GM12891 (cell line): ENCODE results near the gene PTGR3.

Source experiments
- DNase-seq: peaks from one replicate; pipeline ENCODE4 v3.0.0; 2011; ENCODE audit warnings: low spot score; ENCODE audit not compliant: insufficient read length
- FAIRE-seq: peaks from 2 replicates; lab custom pipeline; 2011; peaks lifted over from hg19 to GRCh38; lab: Jason Lieb, UNC
- PAX5 ChIP-seq: IDR thresholded peaks from 2 replicates; pipeline ENCODE4 v1.6.1; 2011; ENCODE audit warnings: low read length, moderate library complexity, mild to moderate bottlenecking; ENCODE audit not compliant: insufficient read depth, severe bottlenecking
- POLR2A ChIP-seq: IDR thresholded peaks from 2 replicates; pipeline ENCODE4 v1.6.1; 2011; ENCODE audit warnings: low read depth, low read length, control low read depth
- POLR2AphosphoS5 ChIP-seq: IDR thresholded peaks from 2 replicates; pipeline ENCODE4 v1.6.1; 2011; ENCODE audit warnings: low read depth, low read length, control low read depth
- POU2F2 ChIP-seq: IDR thresholded peaks from 2 replicates; pipeline ENCODE4 v1.6.1; 2011; ENCODE audit warnings: low read depth, mild to moderate bottlenecking, control low read depth, low read length, moderate library complexity
- SPI1 ChIP-seq: IDR thresholded peaks from 2 replicates; pipeline ENCODE4 v1.6.1; 2011; ENCODE audit warnings: low read depth, low read length, control low read depth
- TAF1 ChIP-seq: IDR thresholded peaks from 2 replicates; pipeline ENCODE4 v1.6.1; 2011; ENCODE audit warnings: low read depth, low read length, control low read depth

The PTGR3 gene

DNA sequence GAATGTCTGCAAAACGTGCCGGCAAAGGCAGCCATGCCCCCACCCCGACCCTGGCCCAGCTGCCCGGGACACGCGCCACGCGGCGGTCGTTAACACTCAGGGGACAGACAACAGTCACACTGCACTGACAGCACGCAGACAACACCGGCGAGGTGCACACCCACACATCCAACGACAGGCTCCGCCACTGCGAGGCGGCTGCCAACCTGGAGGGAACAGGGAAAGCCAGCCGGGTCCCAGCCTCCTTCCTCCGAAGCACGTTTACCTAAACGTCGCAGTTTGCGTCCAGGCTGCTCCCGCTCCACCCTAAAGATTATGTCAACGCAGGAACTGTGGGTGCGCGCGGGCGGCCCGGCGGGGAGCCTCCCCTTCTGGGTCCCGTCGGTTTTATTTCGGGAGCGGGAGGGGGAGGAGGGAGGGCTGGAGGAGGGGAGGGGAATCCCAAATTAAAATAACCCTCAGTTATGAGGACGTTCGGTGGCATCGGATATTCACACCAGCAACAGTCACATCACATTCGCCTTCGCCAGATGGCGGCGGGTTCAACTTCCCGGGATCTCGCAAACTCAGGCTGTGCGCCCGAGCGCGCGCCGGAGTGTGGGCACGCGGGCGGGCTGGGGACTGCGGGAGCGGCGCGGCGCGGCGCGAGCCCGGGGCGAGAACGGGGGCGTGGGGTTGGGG, 644 bp downstream of the PTGR3 start:
- TF ChIP-seq POLR2A: no peak; the same call in 1 of the 2 replicates
- no peak for TF ChIP-seq SPI1
- TF ChIP-seq POLR2AphosphoS5: no peak
- TF ChIP-seq PAX5: no peak
- TF ChIP-seq POU2F2: no peak
- FAIRE-seq: peak; percentile 90
- DNase-seq: no peak

DNA sequence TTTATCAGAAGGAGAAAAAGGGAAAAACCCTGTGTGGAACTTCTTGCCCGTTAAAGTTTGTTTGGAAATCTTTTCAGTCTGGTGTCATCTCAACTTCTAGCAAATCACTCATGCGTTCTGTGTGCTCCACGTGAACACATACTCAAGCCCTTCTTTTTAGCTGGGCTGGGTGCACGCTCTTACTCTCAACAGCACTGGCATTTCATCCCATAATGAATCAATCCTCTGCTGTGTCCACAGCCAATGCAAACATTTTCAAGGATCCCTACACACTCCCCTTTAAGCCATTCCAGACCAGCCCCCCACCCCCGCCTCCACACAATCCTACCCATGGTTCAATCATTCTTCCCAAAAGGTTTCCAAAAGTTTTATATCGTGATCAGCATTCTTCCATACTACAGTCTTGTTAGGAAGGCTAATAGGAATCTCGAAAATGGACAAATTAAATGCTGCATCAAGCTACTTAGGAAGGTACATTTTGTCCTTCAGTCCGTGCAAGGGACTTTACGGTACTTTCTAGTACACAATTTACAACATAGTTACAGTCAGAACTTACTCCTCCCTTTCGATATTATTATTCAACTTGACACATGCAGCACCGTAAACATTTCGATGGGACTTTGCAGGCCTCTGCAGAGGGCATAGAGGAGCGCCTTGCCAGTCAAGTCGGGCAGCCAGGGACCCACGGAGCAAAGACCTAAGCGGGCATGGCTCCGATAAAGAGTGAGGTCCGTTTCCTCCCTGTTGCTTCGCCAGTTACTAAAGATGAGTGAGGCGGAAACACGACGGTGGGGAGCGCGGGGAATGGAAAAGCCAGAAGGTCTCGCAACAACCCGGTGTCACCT, 1.4 kb downstream of the PTGR3 start:
- DNase-seq (no peak), FAIRE-seq (no peak)
- TF ChIP-seq PAX5: no peak

GRCh38 chr18:75206452-75207309, 2.3 kb downstream of the PTGR3 start:
- DNase-seq (no peak), FAIRE-seq (no peak)
- no peak for TF ChIP-seq PAX5
- no peak for TF ChIP-seq TAF1
- no peak for TF ChIP-seq SPI1
- TF ChIP-seq POLR2AphosphoS5: no peak
- TF ChIP-seq POLR2A: no peak
- TF ChIP-seq POU2F2: no peak

GRCh38 chr18:75205514-75206132, 3.3 kb downstream of the PTGR3 start:
- DNase-seq: no peak
- TF ChIP-seq POU2F2: no peak
- no peak for TF ChIP-seq SPI1
- no peak for TF ChIP-seq POLR2AphosphoS5
- no peak for TF ChIP-seq PAX5
- no peak for TF ChIP-seq TAF1
- TF ChIP-seq POLR2A: no peak
- no peak for FAIRE-seq

DNA sequence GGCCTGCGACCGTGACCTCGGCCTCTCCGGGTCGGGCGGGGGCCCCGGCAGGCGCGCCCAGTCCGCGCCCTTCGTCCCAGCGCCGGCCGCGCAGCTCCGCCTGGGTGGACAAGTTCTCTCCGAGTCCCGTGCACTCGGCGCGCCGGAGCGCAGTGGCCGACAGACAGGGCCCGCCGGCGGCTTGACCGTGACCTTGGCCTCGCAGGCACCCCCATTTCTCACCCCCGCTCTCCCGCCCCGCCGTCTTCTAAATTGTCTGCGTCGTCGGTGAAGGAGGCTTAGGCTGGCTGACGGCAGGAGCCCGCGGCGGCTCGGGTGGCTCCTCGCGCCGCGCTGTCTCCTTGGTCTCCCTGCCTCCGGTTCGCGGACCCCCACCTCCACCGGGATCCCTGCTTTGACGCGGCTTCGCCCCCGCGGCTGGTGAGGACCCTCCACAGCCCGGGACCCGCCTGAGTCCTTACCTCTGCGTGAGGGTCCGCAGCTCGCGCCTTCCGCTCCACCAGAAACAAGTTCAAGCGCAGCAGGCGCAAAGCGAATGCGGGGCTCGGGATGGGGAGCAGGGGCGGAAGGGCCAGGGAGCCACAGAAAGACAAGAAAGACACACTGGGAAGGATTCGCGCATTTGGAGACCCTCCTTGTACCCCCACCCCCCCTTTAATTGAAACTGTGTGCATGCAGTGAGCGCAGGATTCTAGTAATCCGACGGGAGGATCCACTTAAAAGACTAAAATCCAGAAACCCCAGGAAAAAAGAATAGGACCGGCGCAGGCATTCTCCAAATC, 4.0 kb downstream of the PTGR3 start:
- FAIRE-seq (no peak), DNase-seq (no peak)
- TF ChIP-seq POLR2A (no peak), TAF1 (no peak), PAX5 (no peak), SPI1 (no peak), POU2F2 (no peak), POLR2AphosphoS5 (no peak)

DNA sequence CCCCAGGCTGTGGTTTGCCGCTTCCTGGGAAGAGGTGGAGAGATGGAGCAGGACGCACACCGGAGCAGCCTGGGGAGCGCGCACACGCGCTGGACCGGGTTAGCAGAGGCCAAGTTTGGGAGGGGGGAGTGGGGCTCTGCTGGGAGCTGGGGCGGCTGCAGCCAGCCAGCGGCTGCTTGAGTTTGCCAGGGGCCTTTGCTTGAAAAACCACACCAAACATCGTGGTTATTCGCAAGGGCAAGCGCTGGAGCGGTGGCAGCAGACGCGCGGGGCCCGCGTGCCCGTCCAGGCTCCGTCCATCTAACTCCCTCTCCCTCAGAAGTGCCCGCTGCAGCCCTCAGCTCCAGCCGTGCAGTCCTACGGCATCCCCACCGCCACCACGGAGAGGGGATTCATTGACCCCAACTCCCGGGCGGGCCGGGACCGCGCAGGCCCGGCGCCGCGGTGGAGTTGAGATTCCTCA, 4.6 kb downstream of the PTGR3 start:
- FAIRE-seq (no peak), DNase-seq (no peak)
- TF ChIP-seq POLR2A (no peak), POLR2AphosphoS5 (no peak), TAF1 (no peak), POU2F2 (no peak), SPI1 (no peak), PAX5 (no peak)

- TF ChIP-seq TAF1 (no peak), POU2F2 (no peak), POLR2AphosphoS5 (no peak), PAX5 (no peak), POLR2A (no peak), SPI1 (no peak)
- no peak for FAIRE-seq
- DNase-seq: no peak
Measured at GRCh38 chr18:75203416-75204268, 5.3 kb downstream of the PTGR3 start.

DNA sequence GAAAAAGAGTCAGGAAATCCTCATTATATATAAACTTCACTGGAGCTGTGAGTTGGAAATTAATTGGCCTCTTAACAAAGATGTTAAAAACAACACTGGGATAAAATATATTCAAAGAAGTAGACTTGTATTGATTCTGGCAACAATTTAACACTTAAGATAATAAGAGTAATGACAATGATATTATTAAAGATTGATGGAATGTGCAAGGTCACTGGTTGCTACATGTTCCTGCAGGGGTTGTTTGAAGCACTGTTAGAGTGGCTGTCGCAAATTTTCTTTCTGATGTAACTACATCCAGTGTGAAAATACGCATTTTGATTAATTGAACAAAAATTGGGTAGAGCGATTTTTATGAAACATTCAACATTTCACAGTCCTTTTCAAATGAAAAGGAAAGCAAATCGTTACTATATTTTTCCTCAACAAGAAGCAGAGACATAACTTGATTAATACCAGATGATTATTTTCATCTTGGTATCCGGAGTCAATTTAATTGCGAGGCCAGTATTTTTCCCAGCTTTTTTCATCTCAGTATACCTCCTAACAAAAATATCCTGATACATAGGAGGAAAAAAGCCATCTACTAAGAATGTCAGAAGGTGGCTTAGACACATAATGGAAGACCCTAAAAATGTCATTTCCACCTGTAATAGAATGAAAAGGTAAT, 6.1 kb downstream of the PTGR3 start:
- TF ChIP-seq SPI1 (no peak), PAX5 (no peak), POU2F2 (no peak), TAF1 (no peak), POLR2A (no peak), POLR2AphosphoS5 (no peak)
- DNase-seq: no peak
- FAIRE-seq: no peak
